ENCODE results near the gene SLC35F1. TPM values are rescaled to one million over a fixed set of nuclear protein-coding genes. Genes with fewer than 3 reads are reported as not detected.

The SLC35F1 gene
- total and polyA plus RNA-seq, 10 of the 15 experiments (the other 5 are each of a cell fraction or from before 2014, with no cell fraction given) = 0.01 TPM; not detected in 9

- TF ChIP-seq BRCA1 (IDR thresholded peaks at IDR 0.05; ENCODE audit: low read depth, low read length) (no peak), NR2C1 (IDR thresholded peaks at IDR 0.05) (no peak)
Observed at GRCh38 chr6:118148561-118148960, 241.5 kb downstream of the SLC35F1 start (continued).

DNA sequence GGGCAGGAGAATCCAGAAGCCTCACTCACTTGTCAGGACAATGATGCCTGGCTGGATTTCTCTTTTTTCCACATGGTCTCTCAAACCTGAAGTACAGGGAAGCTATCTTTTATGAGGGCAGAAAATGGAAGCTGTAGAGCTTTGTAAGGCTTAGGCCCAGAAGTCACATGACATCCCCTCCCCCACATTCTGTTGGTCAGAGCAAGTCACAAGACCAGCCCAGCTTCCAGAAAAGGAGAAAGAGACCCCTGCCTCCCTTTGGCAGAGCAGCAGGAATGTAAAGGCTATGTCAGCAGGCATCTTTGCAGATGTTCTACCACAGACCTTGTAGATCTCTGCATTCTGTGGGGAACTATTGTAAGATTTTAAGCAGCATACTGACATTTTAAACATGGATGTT, 245.5 kb downstream of the SLC35F1 start:
- no peak for FAIRE-seq
- no peak overlapping the region for H3K27ac ChIP-seq (ENCODE audit: control insufficient read depth, insufficient read depth)
- ChIA-PET RAD21 (ENCODE audit: unreplicated experiment) (no interaction called here), POLR2A (no interaction called here), SMC1A (ENCODE audit: uncharacterized antibody, unreplicated experiment) (no interaction called here), CTCF (no interaction called here)
- TF ChIP-seq EZH2 (IDR thresholded peaks at IDR 0.05; ENCODE audit: borderline replicate concordance, control insufficient read depth, low read depth, low read length) (no peak), ZBED1 (IDR thresholded peaks at IDR 0.05; ENCODE audit: borderline replicate concordance) (no peak), ZNF274 (IDR thresholded peaks at IDR 0.05; ENCODE audit: insufficient read depth, insufficient read length) (no peak), TCF3 (IDR thresholded peaks at IDR 0.05; ENCODE audit: borderline replicate concordance, insufficient read depth, low read depth, low read length) (no peak), WRNIP1 (IDR thresholded peaks at IDR 0.05; ENCODE audit: borderline replicate concordance, low read depth, low read length) (no peak), EED (IDR thresholded peaks at IDR 0.05; ENCODE audit: low read depth) (no peak), EP300 (IDR thresholded peaks at IDR 0.05; ENCODE audit: borderline replicate concordance in 1 of 2, control insufficient read depth in 1 of 2, low read depth in 2 of 2, low read length in 2 of 2) (no peak), PML (IDR thresholded peaks at IDR 0.05; ENCODE audit: low read length) (no peak), EGR1 (IDR thresholded peaks at IDR 0.05; ENCODE audit: borderline replicate concordance in 1 of 2, low read depth in 2 of 2, low read length in 2 of 2) (no peak), YBX1 (IDR thresholded peaks at IDR 0.05) (no peak), USF2 (IDR thresholded peaks at IDR 0.05; ENCODE audit: borderline replicate concordance, low read depth, low read length) (no peak), RB1 (IDR thresholded peaks at IDR 0.05; ENCODE audit: borderline replicate concordance) (no peak), NFIC (IDR thresholded peaks at IDR 0.05; ENCODE audit: low read depth, low read length) (no peak)
- TF ChIP-seq, protein P1, sequence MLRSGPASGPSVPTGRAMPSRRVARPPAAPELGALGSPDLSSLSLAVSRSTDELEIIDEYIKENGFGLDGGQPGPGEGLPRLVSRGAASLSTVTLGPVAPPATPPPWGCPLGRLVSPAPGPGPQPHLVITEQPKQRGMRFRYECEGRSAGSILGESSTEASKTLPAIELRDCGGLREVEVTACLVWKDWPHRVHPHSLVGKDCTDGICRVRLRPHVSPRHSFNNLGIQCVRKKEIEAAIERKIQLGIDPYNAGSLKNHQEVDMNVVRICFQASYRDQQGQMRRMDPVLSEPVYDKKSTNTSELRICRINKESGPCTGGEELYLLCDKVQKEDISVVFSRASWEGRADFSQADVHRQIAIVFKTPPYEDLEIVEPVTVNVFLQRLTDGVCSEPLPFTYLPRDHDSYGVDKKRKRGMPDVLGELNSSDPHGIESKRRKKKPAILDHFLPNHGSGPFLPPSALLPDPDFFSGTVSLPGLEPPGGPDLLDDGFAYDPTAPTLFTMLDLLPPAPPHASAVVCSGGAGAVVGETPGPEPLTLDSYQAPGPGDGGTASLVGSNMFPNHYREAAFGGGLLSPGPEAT (IDR thresholded peaks at IDR 0.05; ENCODE audit: low read depth) = no peak
- TF ChIP-seq, protein P2, sequence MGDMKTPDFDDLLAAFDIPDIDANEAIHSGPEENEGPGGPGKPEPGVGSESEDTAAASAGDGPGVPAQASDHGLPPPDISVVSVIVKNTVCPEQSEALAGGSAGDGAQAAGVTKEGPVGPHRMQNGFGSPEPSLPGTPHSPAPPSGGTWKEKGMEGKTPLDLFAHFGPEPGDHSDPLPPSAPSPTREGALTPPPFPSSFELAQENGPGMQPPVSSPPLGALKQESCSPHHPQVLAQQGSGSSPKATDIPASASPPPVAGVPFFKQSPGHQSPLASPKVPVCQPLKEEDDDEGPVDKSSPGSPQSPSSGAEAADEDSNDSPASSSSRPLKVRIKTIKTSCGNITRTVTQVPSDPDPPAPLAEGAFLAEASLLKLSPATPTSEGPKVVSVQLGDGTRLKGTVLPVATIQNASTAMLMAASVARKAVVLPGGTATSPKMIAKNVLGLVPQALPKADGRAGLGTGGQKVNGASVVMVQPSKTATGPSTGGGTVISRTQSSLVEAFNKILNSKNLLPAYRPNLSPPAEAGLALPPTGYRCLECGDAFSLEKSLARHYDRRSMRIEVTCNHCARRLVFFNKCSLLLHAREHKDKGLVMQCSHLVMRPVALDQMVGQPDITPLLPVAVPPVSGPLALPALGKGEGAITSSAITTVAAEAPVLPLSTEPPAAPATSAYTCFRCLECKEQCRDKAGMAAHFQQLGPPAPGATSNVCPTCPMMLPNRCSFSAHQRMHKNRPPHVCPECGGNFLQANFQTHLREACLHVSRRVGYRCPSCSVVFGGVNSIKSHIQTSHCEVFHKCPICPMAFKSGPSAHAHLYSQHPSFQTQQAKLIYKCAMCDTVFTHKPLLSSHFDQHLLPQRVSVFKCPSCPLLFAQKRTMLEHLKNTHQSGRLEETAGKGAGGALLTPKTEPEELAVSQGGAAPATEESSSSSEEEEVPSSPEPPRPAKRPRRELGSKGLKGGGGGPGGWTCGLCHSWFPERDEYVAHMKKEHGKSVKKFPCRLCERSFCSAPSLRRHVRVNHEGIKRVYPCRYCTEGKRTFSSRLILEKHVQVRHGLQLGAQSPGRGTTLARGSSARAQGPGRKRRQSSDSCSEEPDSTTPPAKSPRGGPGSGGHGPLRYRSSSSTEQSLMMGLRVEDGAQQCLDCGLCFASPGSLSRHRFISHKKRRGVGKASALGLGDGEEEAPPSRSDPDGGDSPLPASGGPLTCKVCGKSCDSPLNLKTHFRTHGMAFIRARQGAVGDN (IDR thresholded peaks at IDR 0.05) = no peak
- no peaks in the 10 kb centered on the region for H3K9me3 ChIP-seq (replicated peaks; ENCODE audit: control insufficient read depth, insufficient read depth, low read length)
- H3K79me2 ChIP-seq (ENCODE audit: control insufficient read depth, insufficient read depth, low read length) = no peaks in the 10 kb centered on the region
- no peak for DNase-seq (ENCODE audit: low read depth, low spot score)
- H3K4me1 ChIP-seq (ENCODE audit: control insufficient read depth, insufficient read depth, low read length) = no peaks in the 10 kb centered on the region
- no peak overlapping the region for H2AFZ ChIP-seq (ENCODE audit: control insufficient read depth, low read depth, low read length)
- H3K4me2 ChIP-seq (ENCODE audit: control insufficient read depth, insufficient read depth) = no peak overlapping the region
- no peaks in the 10 kb centered on the region for H3K27me3 ChIP-seq (replicated peaks in 1 of 2; ENCODE audit: control insufficient read depth in 2 of 2, insufficient read depth in 2 of 2, low read length in 1 of 2)
- no peak overlapping the region for H3K4me3 ChIP-seq
- intact Hi-C loops (cut with micrococcal nuclease; ENCODE audit: unreplicated experiment) (no loop called here), in situ Hi-C loops (cut with MboI) (no loop called here)
- H3K36me3 ChIP-seq (ENCODE audit: control insufficient read depth in 2 of 2, insufficient read depth in 2 of 2, low read length in 1 of 2) = no peaks in the 10 kb centered on the region
- no TSS peak for BruUV-seq (replicated peaks)
- H3K9ac ChIP-seq (ENCODE audit: control insufficient read depth, insufficient read depth, low read length) = no peak overlapping the region
- no peak for ATAC-seq
- H4K20me1 ChIP-seq (ENCODE audit: control insufficient read depth, insufficient read depth) = no peaks in the 10 kb centered on the region
